Measurements from ENCODE around the gene CLIC4.

The CLIC4 gene

DNA sequence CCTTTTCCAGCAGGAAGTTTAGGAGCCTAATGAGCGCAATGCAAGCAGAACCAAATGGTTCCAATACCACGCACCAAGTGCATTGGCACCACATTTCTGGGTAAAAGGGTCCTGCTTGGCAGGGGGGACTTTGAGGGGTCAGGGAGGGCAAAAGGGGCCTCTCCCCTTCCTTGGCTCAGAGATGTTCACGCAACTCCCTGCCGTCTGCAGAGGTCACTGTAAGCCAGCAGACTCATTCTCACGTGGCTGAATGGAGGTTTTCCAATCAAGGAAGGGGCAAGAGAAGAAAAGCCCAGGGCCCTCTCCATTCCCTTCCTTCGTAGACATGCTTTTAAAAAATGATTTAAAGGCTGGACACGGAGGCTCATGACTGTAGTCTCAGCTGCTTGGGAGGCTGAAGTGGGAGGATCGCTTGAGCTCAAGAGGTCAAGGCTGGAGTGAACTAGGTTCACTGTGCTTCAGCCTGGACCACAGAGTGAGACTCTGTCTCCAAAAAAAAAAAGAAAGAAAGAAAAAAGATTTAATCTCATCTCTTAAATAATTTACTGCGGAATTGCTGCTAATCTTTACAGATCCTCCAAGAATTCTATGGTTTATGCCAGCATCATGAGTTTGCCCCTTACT lies 104.5 kb downstream of the CLIC4 start:
- no peak overlapping the region for H2AFZ ChIP-seq (ENCODE audit: low read length, unreplicated experiment)
- H3K4me1 ChIP-seq (ENCODE audit: control insufficient read depth, insufficient read depth, low read length, unreplicated experiment), result peaks cover 10% of the 10 kb centered on the region
- H3K27ac ChIP-seq (ENCODE audit: low read depth, low read length), result no peak overlapping the region

DNA sequence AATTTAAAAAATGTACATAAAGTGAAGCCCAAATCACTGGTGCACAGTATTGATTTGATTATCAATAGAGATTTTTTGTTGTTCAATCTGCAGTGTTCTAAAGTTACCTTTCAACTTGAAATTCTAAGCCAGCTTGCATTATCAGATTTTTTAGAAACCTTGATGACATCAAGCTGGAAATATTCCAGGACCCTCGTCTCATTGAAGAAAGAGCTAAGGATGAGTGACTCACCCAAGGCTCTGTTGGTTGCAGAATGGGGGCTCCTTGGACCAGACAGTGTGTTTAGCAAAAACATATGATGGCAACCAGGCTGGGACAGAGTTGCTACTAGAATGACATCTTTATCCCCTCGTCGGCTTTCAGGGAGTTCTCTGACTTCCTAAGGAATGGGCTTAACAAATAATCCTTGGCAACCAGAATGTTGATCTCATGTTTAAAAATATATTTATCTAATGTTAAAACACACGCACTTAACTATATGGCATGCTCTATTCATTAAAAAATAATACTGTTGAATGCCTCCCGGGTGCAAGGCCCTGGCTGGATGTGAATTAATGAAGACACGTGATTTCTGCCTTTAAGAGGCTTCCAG lies 105.2 kb downstream of the CLIC4 start:
- Histone ChIP-seq H3K36me3 (ENCODE audit: insufficient read depth, low read length) (peaks cover 4% of the 10 kb centered on the region; the same call in 1 of the 2 replicates), H3K79me2 (ENCODE audit: control insufficient read depth, insufficient read depth, low read length, unreplicated experiment) (no peaks in the 10 kb centered on the region), H3K27ac (ENCODE audit: low read depth, low read length) (no peak overlapping the region), H2AFZ (ENCODE audit: low read length, unreplicated experiment) (no peak overlapping the region), H3K4me3 (ENCODE audit: low read depth, low read length) (no peak overlapping the region), H3K27me3 (ENCODE audit: insufficient read depth, low read length) (no peaks in the 10 kb centered on the region), H3K4me1 (ENCODE audit: control insufficient read depth, insufficient read depth, low read length, unreplicated experiment) (peaks cover 10% of the 10 kb centered on the region)

More for the DNA sequence above, 104.5 kb downstream of the CLIC4 start:
- H3K36me3 ChIP-seq (ENCODE audit: insufficient read depth, low read length), result peaks cover 4% of the 10 kb centered on the region; the same call in 1 of the 2 replicates
- H3K27me3 ChIP-seq (ENCODE audit: insufficient read depth, low read length), result no peaks in the 10 kb centered on the region
- H3K79me2 ChIP-seq (ENCODE audit: control insufficient read depth, insufficient read depth, low read length, unreplicated experiment), result no peaks in the 10 kb centered on the region
- H3K4me3 ChIP-seq (ENCODE audit: low read depth, low read length), result no peak overlapping the region

DNA sequence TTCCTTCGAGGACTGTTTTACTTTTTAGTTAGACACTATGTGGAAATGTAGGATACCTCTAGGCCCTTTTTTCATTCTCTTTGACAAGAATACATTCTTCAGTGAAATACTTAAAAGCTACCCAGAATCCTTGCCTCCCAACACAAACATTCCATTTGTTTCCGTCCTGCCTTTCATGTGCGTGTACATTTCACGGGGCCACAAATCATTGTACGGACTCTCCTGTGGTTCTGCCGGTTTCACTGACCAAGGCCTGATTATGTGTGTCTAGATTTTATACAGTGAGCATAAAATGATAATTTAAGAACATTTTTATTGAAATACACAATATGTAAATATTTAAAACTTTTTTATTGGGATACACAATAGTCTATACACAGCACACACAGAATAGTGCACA lies 108.4 kb downstream of the CLIC4 start:
- no peak overlapping the region for H2AFZ ChIP-seq (ENCODE audit: low read length, unreplicated experiment)
- no peak overlapping the region for H3K27ac ChIP-seq (ENCODE audit: low read depth, low read length)
- H3K4me1 ChIP-seq (ENCODE audit: control insufficient read depth, insufficient read depth, low read length, unreplicated experiment), result peaks cover 10% of the 10 kb centered on the region
- no peaks in the 10 kb centered on the region for H3K36me3 ChIP-seq (ENCODE audit: insufficient read depth, low read length)
- no peaks in the 10 kb centered on the region for H3K27me3 ChIP-seq (ENCODE audit: insufficient read depth, low read length)
- H3K79me2 ChIP-seq (ENCODE audit: control insufficient read depth, insufficient read depth, low read length, unreplicated experiment), result no peaks in the 10 kb centered on the region
- H3K4me3 ChIP-seq (ENCODE audit: low read depth, low read length), result no peak overlapping the region

DNA sequence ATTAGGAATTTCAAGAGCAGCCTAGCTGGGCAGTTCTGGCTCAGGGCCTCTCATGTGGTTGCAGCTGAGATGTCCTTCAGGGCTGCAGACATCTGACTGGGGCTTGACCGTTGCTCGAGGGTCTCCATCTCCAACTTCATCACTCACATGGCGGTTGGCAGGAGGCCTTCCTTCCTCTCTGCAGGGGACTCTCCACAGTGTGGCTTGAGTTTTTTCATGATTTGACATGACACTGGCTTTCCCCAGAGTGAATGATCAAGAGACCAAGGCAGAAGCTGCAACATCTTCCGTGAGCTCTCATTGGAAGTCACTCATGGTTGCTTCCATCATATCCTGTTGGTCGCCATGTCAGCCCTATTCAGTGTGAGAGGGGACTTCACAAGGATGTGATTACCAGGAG lies 110.2 kb downstream of the CLIC4 start:
- H2AFZ ChIP-seq (ENCODE audit: low read length, unreplicated experiment), result no peak overlapping the region
- H3K79me2 ChIP-seq (ENCODE audit: control insufficient read depth, insufficient read depth, low read length, unreplicated experiment), result no peaks in the 10 kb centered on the region
- H3K4me1 ChIP-seq (ENCODE audit: control insufficient read depth, insufficient read depth, low read length, unreplicated experiment), result no peaks in the 10 kb centered on the region
- H3K27ac ChIP-seq (ENCODE audit: low read depth, low read length), result no peak overlapping the region
- no peaks in the 10 kb centered on the region for H3K36me3 ChIP-seq (ENCODE audit: insufficient read depth, low read length)
- H3K4me3 ChIP-seq (ENCODE audit: low read depth, low read length), result no peak overlapping the region
- no peaks in the 10 kb centered on the region for H3K27me3 ChIP-seq (ENCODE audit: insufficient read depth, low read length)

DNA sequence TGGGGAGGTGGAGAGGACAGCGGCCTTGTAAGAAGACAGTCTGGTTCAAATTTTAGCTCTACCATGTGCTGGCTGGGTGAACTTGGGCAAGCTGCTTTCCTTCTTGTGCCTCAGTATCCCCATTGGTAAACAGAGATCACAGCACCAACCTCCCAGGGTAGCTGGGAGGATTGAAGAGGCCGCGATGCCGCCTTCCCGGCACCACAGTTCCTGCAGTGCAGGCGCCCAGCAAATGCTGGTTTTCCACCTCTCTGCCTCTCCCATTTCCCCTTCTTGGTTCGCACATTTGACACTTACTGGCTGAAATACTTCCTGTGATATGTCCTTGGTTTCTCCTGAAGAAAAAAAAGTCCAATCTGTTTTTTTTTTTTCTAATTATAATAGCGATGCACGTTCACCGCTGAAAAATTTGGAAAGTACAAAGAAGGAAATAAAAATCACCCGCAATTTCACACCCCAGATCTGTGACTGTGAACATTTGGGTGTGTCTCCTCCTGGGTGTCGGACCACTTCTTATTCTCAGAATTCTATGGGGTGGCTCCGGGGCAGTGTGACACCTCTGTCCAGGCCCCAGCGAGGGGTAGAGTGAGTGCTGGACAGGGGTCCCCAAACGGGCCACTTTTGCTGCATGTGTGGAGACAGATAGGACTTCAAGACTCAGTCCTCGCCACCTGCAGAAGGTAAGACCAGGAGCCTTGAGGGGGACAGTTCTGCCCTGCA lies 111.7 kb downstream of the CLIC4 start:
- H3K79me2 ChIP-seq (ENCODE audit: control insufficient read depth, insufficient read depth, low read length, unreplicated experiment), result no peaks in the 10 kb centered on the region
- no peak overlapping the region for H3K27ac ChIP-seq (ENCODE audit: low read depth, low read length)
- H2AFZ ChIP-seq (ENCODE audit: low read length, unreplicated experiment), result no peak overlapping the region
- H3K27me3 ChIP-seq (ENCODE audit: insufficient read depth, low read length), result no peaks in the 10 kb centered on the region
- H3K4me3 ChIP-seq (ENCODE audit: low read depth, low read length), result no peak overlapping the region
- no peaks in the 10 kb centered on the region for H3K36me3 ChIP-seq (ENCODE audit: insufficient read depth, low read length)
- no peaks in the 10 kb centered on the region for H3K4me1 ChIP-seq (ENCODE audit: control insufficient read depth, insufficient read depth, low read length, unreplicated experiment)

DNA sequence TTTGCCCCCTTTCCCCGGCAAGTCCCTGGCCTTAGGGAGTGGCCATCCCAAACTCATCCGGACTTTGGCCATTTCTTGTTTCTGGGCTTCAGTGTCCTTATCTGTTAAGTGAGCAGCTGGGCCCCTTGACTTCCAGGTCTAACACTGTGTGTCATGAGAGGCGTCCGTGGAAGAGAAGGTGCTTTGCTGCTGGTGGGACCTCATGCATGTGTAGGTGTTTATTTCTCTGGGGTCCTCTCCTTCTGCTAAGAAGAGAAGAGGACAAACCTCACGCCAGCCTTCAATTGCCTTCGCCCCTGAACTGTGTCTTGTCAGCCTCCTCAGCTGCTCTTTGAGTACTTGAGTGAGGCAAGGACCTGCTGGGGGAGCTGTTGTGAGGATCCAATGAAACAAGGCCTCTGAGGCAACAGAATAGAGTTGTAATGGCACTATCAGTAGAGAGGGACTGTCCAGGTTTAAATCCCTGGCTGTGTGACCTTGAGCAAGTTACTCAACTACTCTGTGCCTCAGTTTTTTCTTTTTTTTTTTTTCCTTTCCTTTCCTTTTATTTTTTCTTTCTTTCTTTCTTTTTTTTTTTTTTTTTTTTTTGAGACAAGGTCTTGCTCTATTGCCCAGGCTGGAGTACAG lies 112.4 kb downstream of the CLIC4 start:
- H3K4me3 ChIP-seq (ENCODE audit: low read depth, low read length), result no peak overlapping the region
- no peaks in the 10 kb centered on the region for H3K36me3 ChIP-seq (ENCODE audit: insufficient read depth, low read length)
- H3K27me3 ChIP-seq (ENCODE audit: insufficient read depth, low read length), result no peaks in the 10 kb centered on the region
- no peaks in the 10 kb centered on the region for H3K79me2 ChIP-seq (ENCODE audit: control insufficient read depth, insufficient read depth, low read length, unreplicated experiment)
- no peaks in the 10 kb centered on the region for H3K4me1 ChIP-seq (ENCODE audit: control insufficient read depth, insufficient read depth, low read length, unreplicated experiment)
- H2AFZ ChIP-seq (ENCODE audit: low read length, unreplicated experiment), result no peak overlapping the region
- H3K27ac ChIP-seq (ENCODE audit: low read depth, low read length), result no peak overlapping the region

DNA sequence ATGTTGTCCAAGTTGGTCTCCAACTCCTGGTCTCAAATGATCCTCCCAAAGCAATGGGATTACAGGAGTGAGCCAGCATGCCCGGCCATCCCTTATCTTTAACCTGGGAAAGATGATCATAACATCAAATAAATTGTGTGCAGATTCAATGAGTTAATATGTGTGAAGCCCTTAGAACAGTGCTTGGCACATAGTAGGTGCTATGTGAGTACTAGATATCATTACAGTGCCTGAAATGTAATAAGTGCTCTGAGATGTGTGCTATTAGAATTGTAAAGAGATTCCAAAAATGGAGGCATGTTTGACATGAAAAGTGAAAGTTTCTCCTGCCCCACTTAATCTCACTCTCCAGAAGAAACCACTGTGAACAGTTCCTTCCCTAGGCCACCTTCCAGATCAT lies 113.0 kb downstream of the CLIC4 start:
- no peak overlapping the region for H3K4me3 ChIP-seq (ENCODE audit: low read depth, low read length)
- H2AFZ ChIP-seq (ENCODE audit: low read length, unreplicated experiment), result no peak overlapping the region
- H3K4me1 ChIP-seq (ENCODE audit: control insufficient read depth, insufficient read depth, low read length, unreplicated experiment), result no peaks in the 10 kb centered on the region

DNA sequence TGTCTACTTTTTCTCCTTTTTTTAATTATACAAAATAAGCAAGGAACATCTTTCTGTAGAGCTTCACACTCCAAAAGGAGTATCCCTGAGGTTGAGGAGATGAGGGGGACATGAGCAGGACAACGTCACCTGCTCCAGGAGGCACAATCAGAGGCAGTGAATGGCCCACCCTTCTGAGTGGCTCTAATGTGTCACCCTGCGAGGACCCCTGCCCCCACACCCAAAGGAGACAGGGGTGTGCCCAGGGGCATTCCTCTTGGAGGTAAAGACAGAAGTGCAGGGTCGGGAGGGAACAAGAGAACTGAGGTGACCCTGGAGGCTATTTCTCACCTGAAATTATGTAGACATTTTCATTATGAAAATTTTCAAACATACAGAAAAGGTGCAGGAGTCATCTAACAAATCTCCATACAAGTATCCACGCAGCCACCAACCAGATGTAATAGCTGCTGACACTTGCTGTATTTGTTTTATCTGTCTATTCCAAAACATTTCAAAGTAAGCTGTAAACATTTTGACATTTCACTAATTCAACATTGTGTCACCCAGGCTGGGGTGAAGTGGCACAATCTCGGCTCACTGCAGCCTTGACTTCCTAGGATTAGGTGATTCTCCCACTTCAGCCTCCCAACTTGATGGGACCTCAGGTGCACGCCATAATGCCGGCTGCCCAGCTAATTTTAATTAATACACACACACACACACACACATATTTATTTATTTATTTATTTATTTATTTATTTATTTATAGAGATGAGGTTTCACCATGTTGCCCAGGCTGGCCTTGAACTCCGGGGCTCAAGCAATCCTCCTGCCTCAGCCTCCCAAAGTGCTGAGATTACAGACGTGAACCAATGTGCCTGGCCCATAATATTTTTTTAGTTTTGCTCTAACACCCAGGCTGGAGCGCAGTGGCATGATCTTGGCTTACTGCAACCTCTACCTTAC lies 114.1 kb downstream of the CLIC4 start:
- Histone ChIP-seq H3K27ac (ENCODE audit: low read depth, low read length) (no peak overlapping the region), H3K4me1 (ENCODE audit: control insufficient read depth, insufficient read depth, low read length, unreplicated experiment) (no peaks in the 10 kb centered on the region), H3K36me3 (ENCODE audit: insufficient read depth, low read length) (no peaks in the 10 kb centered on the region), H3K27me3 (ENCODE audit: insufficient read depth, low read length) (no peaks in the 10 kb centered on the region), H2AFZ (ENCODE audit: low read length, unreplicated experiment) (no peak overlapping the region), H3K79me2 (ENCODE audit: control insufficient read depth, insufficient read depth, low read length, unreplicated experiment) (no peaks in the 10 kb centered on the region), H3K4me3 (ENCODE audit: low read depth, low read length) (no peak overlapping the region)

More for the DNA sequence above, 113.0 kb downstream of the CLIC4 start:
- no peaks in the 10 kb centered on the region for H3K36me3 ChIP-seq (ENCODE audit: insufficient read depth, low read length)
- no peak overlapping the region for H3K27ac ChIP-seq (ENCODE audit: low read depth, low read length)
- H3K79me2 ChIP-seq (ENCODE audit: control insufficient read depth, insufficient read depth, low read length, unreplicated experiment), result no peaks in the 10 kb centered on the region
- H3K27me3 ChIP-seq (ENCODE audit: insufficient read depth, low read length), result no peaks in the 10 kb centered on the region

DNA sequence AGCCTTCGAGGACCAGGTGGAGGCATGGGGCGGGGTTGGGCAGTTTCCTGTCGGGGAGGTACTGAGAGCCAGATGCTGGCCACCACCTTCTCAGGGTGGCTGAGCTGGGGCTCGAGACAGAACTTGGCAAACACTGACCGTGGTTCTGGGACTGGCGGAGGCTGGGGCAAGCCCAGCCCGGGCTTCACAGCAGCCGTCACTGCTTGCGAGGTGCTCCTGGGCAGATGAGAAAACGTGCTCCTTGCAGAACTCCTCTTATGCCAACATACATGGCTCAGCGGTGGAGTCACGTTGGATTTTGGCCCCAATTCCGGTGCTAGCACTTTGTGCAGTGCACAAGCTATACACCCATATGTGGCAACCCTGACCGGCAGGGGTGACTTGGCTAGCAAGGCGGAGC lies 115.6 kb downstream of the CLIC4 start:
- no peak overlapping the region for H2AFZ ChIP-seq (ENCODE audit: low read length, unreplicated experiment)

More for the DNA sequence above, 115.6 kb downstream of the CLIC4 start:
- Histone ChIP-seq H3K4me3 (ENCODE audit: low read depth, low read length) (no peak overlapping the region), H3K36me3 (ENCODE audit: insufficient read depth, low read length) (no peaks in the 10 kb centered on the region), H3K4me1 (ENCODE audit: control insufficient read depth, insufficient read depth, low read length, unreplicated experiment) (no peaks in the 10 kb centered on the region), H3K27ac (ENCODE audit: low read depth, low read length) (no peak overlapping the region), H3K79me2 (ENCODE audit: control insufficient read depth, insufficient read depth, low read length, unreplicated experiment) (no peaks in the 10 kb centered on the region), H3K27me3 (ENCODE audit: insufficient read depth, low read length) (no peaks in the 10 kb centered on the region)
